SU-DHL-6 (cell line): Measurements from ENCODE around the gene SEC22A.

Experiments used
- EZH2phosphoT487 ChIP-seq: fragments of 200-600 bp; sonication (generic), shearing (Covaris generic); conservative IDR thresholded peaks from 2 replicates; pipeline ENCODE4 v1.6.1; 2018; ENCODE audit warnings: mild to moderate bottlenecking, antibody characterized with exemption, low read length, moderate library complexity, mixed read lengths
- TF ChIP-seq, protein P1 (sequence below): fragments of 200-600 bp; sonication (generic); IDR thresholded peaks from one replicate; pipeline ENCODE4 v1.5.1; 2017; ENCODE audit warnings: antibody characterized with exemption, mild to moderate bottlenecking, low read length, moderate library complexity; ENCODE audit not compliant: insufficient read depth, poor library complexity, severe bottlenecking

DNA sequence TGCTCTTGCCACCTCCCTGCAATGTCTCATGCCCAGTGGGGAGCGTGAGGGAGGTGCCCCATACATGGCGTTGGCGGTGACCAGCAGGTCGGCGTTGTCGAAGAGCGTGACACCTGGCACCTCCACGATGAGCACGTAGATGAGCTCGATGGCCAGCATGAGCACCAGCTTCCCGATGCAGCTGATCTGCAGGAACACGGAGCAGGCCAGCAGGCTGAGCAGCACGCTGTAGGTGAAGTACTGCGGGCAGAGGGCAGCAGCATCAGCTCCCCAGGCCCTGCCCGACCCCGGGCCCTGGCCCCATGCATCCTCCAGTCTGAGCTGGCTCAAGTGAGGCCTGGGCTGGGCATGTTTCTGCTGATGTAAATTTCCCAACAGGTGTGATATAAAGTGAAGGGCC lies 98.3 kb downstream of the SEC22A start:
- TF ChIP-seq, protein P1, sequence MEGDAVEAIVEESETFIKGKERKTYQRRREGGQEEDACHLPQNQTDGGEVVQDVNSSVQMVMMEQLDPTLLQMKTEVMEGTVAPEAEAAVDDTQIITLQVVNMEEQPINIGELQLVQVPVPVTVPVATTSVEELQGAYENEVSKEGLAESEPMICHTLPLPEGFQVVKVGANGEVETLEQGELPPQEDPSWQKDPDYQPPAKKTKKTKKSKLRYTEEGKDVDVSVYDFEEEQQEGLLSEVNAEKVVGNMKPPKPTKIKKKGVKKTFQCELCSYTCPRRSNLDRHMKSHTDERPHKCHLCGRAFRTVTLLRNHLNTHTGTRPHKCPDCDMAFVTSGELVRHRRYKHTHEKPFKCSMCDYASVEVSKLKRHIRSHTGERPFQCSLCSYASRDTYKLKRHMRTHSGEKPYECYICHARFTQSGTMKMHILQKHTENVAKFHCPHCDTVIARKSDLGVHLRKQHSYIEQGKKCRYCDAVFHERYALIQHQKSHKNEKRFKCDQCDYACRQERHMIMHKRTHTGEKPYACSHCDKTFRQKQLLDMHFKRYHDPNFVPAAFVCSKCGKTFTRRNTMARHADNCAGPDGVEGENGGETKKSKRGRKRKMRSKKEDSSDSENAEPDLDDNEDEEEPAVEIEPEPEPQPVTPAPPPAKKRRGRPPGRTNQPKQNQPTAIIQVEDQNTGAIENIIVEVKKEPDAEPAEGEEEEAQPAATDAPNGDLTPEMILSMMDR: no peak
- TF ChIP-seq EZH2phosphoT487: no peak
